H9 (cell line): Measurements from ENCODE around the gene THSD7B. TPM values are rescaled to one million over a fixed set of nuclear protein-coding genes. Genes with fewer than 3 reads are reported as not detected.

Experiments used
- DNase-seq: peaks from one replicate; pipeline ENCODE4 v3.0.0-alpha.2; 2017
- H2AFZ ChIP-seq: one replicate; pipeline ENCODE4 v1.6.1; 2013; ENCODE audit warnings: mild to moderate bottlenecking, low read length, control low read depth, moderate library complexity
- H2AK5ac ChIP-seq: 2 replicates; pipeline ENCODE4 v1.6.1; 2013; ENCODE audit warnings: low read length, control low read depth, mixed read lengths; ENCODE audit not compliant: insufficient read length
- H2BK120ac ChIP-seq: one replicate; pipeline ENCODE4 v1.6.1; 2013; ENCODE audit warnings: low read depth, mild to moderate bottlenecking, low read length, control low read depth, inconsistent platforms; ENCODE audit not compliant: poor library complexity, severe bottlenecking
- H2BK12ac ChIP-seq: 2 replicates; pipeline ENCODE4 v1.6.1; 2013; ENCODE audit warnings: low read length, control low read depth, mixed read lengths, low read depth; ENCODE audit not compliant: insufficient read length
- H2BK15ac ChIP-seq: 2 replicates; pipeline ENCODE4 v1.6.1; 2013; ENCODE audit warnings: low read depth, low read length, control low read depth
- H2BK20ac ChIP-seq: one replicate; pipeline ENCODE4 v1.6.1; 2013; ENCODE audit warnings: low read depth, mild to moderate bottlenecking, low read length, control low read depth, inconsistent platforms; ENCODE audit not compliant: poor library complexity, severe bottlenecking
- H2BK5ac ChIP-seq: 2 replicates; pipeline ENCODE4 v1.6.1; 2013; ENCODE audit warnings: low read length, control low read depth, mixed read lengths; ENCODE audit not compliant: insufficient read length
- H3K14ac ChIP-seq: 2 replicates; pipeline ENCODE4 v1.6.1; 2013; ENCODE audit warnings: low read length, control low read depth; ENCODE audit not compliant: insufficient read depth
- H3K18ac ChIP-seq: 2 replicates; pipeline ENCODE4 v1.6.1; 2013; ENCODE audit warnings: low read depth, mild to moderate bottlenecking, mixed read lengths, low read length, control low read depth; ENCODE audit not compliant: insufficient read length
- H3K23ac ChIP-seq: 2 replicates; pipeline ENCODE4 v1.6.1; 2013; ENCODE audit warnings: low read length, control low read depth, mixed read lengths, low read depth; ENCODE audit not compliant: insufficient read length
- H3K23me2 ChIP-seq: 2 replicates; pipeline ENCODE4 v1.6.1; 2013; ENCODE audit warnings: low read depth, mild to moderate bottlenecking, mixed read lengths, low read length, control low read depth; ENCODE audit not compliant: insufficient read length, poor library complexity, severe bottlenecking
- H3K27ac ChIP-seq: 2 replicates; pipeline ENCODE4 v1.5.1; 2013; ENCODE audit warnings: low read length, control low read depth, mixed read lengths, low read depth; ENCODE audit not compliant: insufficient read length
- H3K27me3 ChIP-seq: 2 replicates; pipeline ENCODE4 v1.6.1; 2013; ENCODE audit warnings: low read length, control low read depth, inconsistent platforms; ENCODE audit not compliant: insufficient read depth
- H3K4ac ChIP-seq: 2 replicates; pipeline ENCODE4 v1.6.1; 2013; ENCODE audit warnings: low read depth, mild to moderate bottlenecking, control low read depth, inconsistent platforms, low read length, moderate library complexity
- H3K4me1 ChIP-seq: 2 replicates; pipeline ENCODE4 v1.6.1; 2013; ENCODE audit warnings: low read length, control low read depth, inconsistent platforms; ENCODE audit not compliant: insufficient read depth
- H3K4me2 ChIP-seq: 2 replicates; pipeline ENCODE4 v1.6.1; 2013; ENCODE audit warnings: low read length, control low read depth, mixed read lengths; ENCODE audit not compliant: insufficient read length, insufficient read depth
- H3K56ac ChIP-seq: 2 replicates; pipeline ENCODE4 v1.6.1; 2013; ENCODE audit warnings: low read depth, mild to moderate bottlenecking, mixed read lengths, low read length, control low read depth; ENCODE audit not compliant: insufficient read length
- H3K79me1 ChIP-seq: 2 replicates; pipeline ENCODE4 v1.6.1; 2013; ENCODE audit warnings: low read depth, mild to moderate bottlenecking, moderate library complexity, low read length, control low read depth, inconsistent platforms; ENCODE audit not compliant: insufficient read depth, poor library complexity, severe bottlenecking
- H3K79me2 ChIP-seq: 2 replicates; pipeline ENCODE4 v1.6.1; 2013; ENCODE audit warnings: low read length, control low read depth, inconsistent platforms; ENCODE audit not compliant: insufficient read depth
- H3K9ac ChIP-seq: 2 replicates; pipeline ENCODE4 v1.6.1; 2013; ENCODE audit warnings: low read length, control low read depth, mixed read lengths; ENCODE audit not compliant: insufficient read length; ENCODE audit errors: extremely low read depth
- H3K9me3 ChIP-seq: one replicate; pipeline ENCODE4 v1.6.1; 2013; ENCODE audit warnings: low read depth, low read length, inconsistent platforms; ENCODE audit not compliant: control insufficient read depth
- H3T11ph ChIP-seq: one replicate; pipeline ENCODE4 v1.6.1; 2013; ENCODE audit warnings: mild to moderate bottlenecking, low read length, control low read depth, inconsistent platforms
- H4K20me1 ChIP-seq: one replicate; pipeline ENCODE4 v1.6.1; 2013; ENCODE audit not compliant: control insufficient read depth, insufficient read length, insufficient read depth
- H4K5ac ChIP-seq: 2 replicates; pipeline ENCODE4 v1.6.1; 2013; ENCODE audit warnings: low read depth, mild to moderate bottlenecking, mixed read lengths, low read length, control low read depth; ENCODE audit not compliant: insufficient read length
- H4K8ac ChIP-seq: replicated peaks from 2 replicates; pipeline ENCODE4 v1.6.1; 2013; ENCODE audit warnings: low read length, control low read depth, mixed read lengths, low read depth; ENCODE audit not compliant: insufficient read length
- H4K91ac ChIP-seq: 2 replicates; pipeline ENCODE4 v1.6.1; 2013; ENCODE audit warnings: low read depth, mild to moderate bottlenecking, moderate library complexity, mixed read lengths, low read length, control low read depth; ENCODE audit not compliant: insufficient read length
- H3K27ac Mint-ChIP-seq, 3 experiments: 2 replicates in 2 of 3; 3 replicates in 1 of 3; pipeline ENCODE4 v1.8.0; 2020 to 2021; ENCODE audit warnings: mixed read lengths in 3 of 3, mild to moderate bottlenecking in 1 of 3, moderate library complexity in 1 of 3
- H3K27me3 Mint-ChIP-seq: 2 replicates; pipeline ENCODE4 v1.8.0; 2021; ENCODE audit warnings: low read depth, mild to moderate bottlenecking, moderate library complexity, mixed read lengths
- H3K36me3 Mint-ChIP-seq, 3 experiments: 2 replicates in 2 of 3; 3 replicates in 1 of 3; pipeline ENCODE4 v1.8.0; 2020 to 2021; ENCODE audit warnings: low read depth in 3 of 3, mixed read lengths in 3 of 3; ENCODE audit not compliant: insufficient read depth in 1 of 3
- H3K4me1 Mint-ChIP-seq, 2 experiments: 2 replicates each; pipeline ENCODE4 v1.8.0; 2020; ENCODE audit warnings: mixed read lengths in 2 of 2
- H3K4me3 Mint-ChIP-seq, 2 experiments: 2 replicates in 1 of 2; 3 replicates in 1 of 2; pipeline ENCODE4 v1.8.0; 2020 to 2021; ENCODE audit warnings: mild to moderate bottlenecking in 2 of 2, mixed read lengths in 2 of 2, moderate library complexity in 1 of 2
- H3K9me3 Mint-ChIP-seq, 2 experiments: 2 replicates in 1 of 2; 3 replicates in 1 of 2; pipeline ENCODE4 v1.8.0; 2020; ENCODE audit warnings: mild to moderate bottlenecking in 2 of 2, mixed read lengths in 2 of 2, moderate library complexity in 1 of 2
- CTCF ChIP-seq: fragments of 200-600 bp; sonication (generic); conservative IDR thresholded peaks from 3 replicates; pipeline ENCODE4 v1.8.0; 2021; ENCODE audit warnings: antibody characterized with exemption, mild to moderate bottlenecking
- total RNA-seq: library from RNA; stranded (reverse); gene quantifications from 2 replicates; pipeline ENCODE4 v1.2.1, GENCODE V29; 2021

THSD7B gene
- total RNA-seq, 1 experiment from 2014 or later: 0.85 TPM

DNA sequence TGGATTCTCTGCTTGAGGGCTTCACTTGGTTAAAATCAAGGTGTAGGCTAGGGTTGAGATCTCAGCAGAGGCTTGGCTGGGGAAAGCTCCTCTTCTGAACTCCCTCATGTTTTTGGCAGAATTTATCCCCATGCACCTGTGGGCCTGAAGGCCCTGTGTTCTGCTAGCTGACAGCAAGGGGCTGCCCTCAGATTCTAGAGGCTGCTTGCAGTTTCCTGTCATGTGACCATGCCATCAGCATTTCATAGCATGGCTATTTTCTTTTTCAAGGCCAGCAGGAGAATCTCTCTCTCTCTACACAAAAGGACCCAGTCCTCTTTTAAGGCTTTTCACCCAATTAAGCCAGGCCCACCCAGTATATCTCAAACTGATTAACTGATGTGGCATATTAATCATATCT is 684.1 kb downstream of the THSD7B start:
- Histone ChIP-seq H3K9me3 (no peaks in the 10 kb centered on the region), H2AK5ac (no peak overlapping the region), H2BK20ac (no peak overlapping the region), H3K79me2 (no peaks in the 10 kb centered on the region), H3K27ac (no peak overlapping the region), H3K18ac (no peak overlapping the region), H4K5ac (no peak overlapping the region), H2AFZ (no peak overlapping the region), H3K4me2 (no peak overlapping the region), H3K14ac (no peak overlapping the region), H4K91ac (no peak overlapping the region), H3K23me2 (no peaks in the 10 kb centered on the region), H2BK5ac (no peak overlapping the region), H3K4me1 (no peaks in the 10 kb centered on the region), H3K27me3 (no peaks in the 10 kb centered on the region), H3K4ac (no peak overlapping the region), H2BK120ac (no peak overlapping the region), H4K20me1 (no peaks in the 10 kb centered on the region), H4K8ac (no peak overlapping the region), H3K23ac (no peak overlapping the region), H2BK12ac (no peak overlapping the region), H3K9ac (no peak overlapping the region), H2BK15ac (no peak overlapping the region), H3K56ac (no peak overlapping the region), H3T11ph (no peak overlapping the region), H3K79me1 (no peaks in the 10 kb centered on the region)
- TF ChIP-seq CTCF: no peak
- H3K27ac Mint-ChIP-seq: no peak overlapping the region
- H3K9me3 Mint-ChIP-seq: peaks cover 0 to 3% of the 10 kb centered on the region in 2 experiments; a peak in 2 of 5 replicates
- H3K4me3 Mint-ChIP-seq: no peak overlapping the region
- DNase-seq: no peak
- H3K36me3 Mint-ChIP-seq: peaks cover 0 to 5% (median 0%) of the 10 kb centered on the region in 3 experiments; a peak in 3 of 7 replicates
- H3K4me1 Mint-ChIP-seq: peaks cover 2 to 3% of the 10 kb centered on the region in 2 experiments; a peak in 2 of 4 replicates
- H3K27me3 Mint-ChIP-seq: no peaks in the 10 kb centered on the region
